Gastrocnemius medialis (tissue), 4 donors: ENCODE measurements around the gene UTP14C. TPM values are rescaled to one million over a fixed set of nuclear protein-coding genes. Genes with fewer than 3 reads are reported as not detected.
"Not testable (repeated sequence)": the region's sequence is repeated elsewhere in the genome, so short reads cannot be mapped to it uniquely, and the experiment has no call there.

Experiments used
- ATAC-seq, 2 donors: fragments of 150-250 bp; one replicate each; pipeline ENCODE4 v1.9.1; 2016
- DNase-seq, 2 donors: peaks; one replicate each; pipeline ENCODE4 v3.0.0-alpha.2; 2019
- H3K27ac ChIP-seq, 4 donors: fragments of 200-600 bp; sonication (generic); 1 replicate in 1 of 4; 2 replicates in 3 of 4; pipeline ENCODE4 v1.5.1; 2016 to 2018; ENCODE audit warnings: mild to moderate bottlenecking in 2 of 4, moderate library complexity in 1 of 4
- H3K27me3 ChIP-seq, 3 donors: fragments of 200-600 bp; sonication (generic) in 2 of 3; 1 replicate in 1 of 3; 2 replicates in 2 of 3; pipeline versions ENCODE4 v1.5.1 to v1.6.0; 2016 to 2019; ENCODE audit warnings: mild to moderate bottlenecking in 1 of 3, moderate library complexity in 1 of 3
- H3K36me3 ChIP-seq, 2 donors: fragments of 200-600 bp; sonication (generic) in 1 of 2; one replicate each; pipeline ENCODE4 v1.5.1; 2017 to 2018
- H3K4me1 ChIP-seq, 2 donors: fragments of 200-600 bp; sonication (generic) in 1 of 2; one replicate each; pipeline ENCODE4 v1.5.1; 2016 to 2017; ENCODE audit warnings: mild to moderate bottlenecking in 2 of 2
- H3K4me3 ChIP-seq, 4 donors: fragments of 200-600 bp; sonication (generic) in 3 of 4; 1 replicate in 1 of 4; 2 replicates in 3 of 4; pipeline ENCODE4 v1.5.1; 2016 to 2019; ENCODE audit warnings: mild to moderate bottlenecking in 2 of 4
- H3K9me3 ChIP-seq, 3 donors: fragments of 200-600 bp; sonication (generic) in 2 of 3; 1 replicate in 1 of 3; 2 replicates in 2 of 3; pipeline ENCODE4 v1.5.1; 2016 to 2019
- CTCF ChIP-seq, 5 experiments: fragments of 450-650 bp in 3 of 5; fragments of 200-600 bp in 2 of 5; sonication (generic) in 2 of 5; IDR thresholded peaks in 4 of 5; conservative IDR thresholded peaks in 1 of 5; 1 replicate in 4 of 5; 2 replicates in 1 of 5; pipeline ENCODE4 v1.5.1; 2016 to 2019; ENCODE audit warnings: antibody characterized with exemption in 5 of 5, mild to moderate bottlenecking in 3 of 5, moderate library complexity in 3 of 5
- POLR2A ChIP-seq, 2 donors: fragments of 450-650 bp; IDR thresholded peaks; one replicate each; pipeline ENCODE4 v1.6.1; 2017; ENCODE audit warnings: antibody characterized with exemption in 2 of 2, mild to moderate bottlenecking in 2 of 2, moderate library complexity in 2 of 2
- in situ Hi-C, 4 donors: fragments of 200-750 bp; cut with MboI; loops; one replicate each; pipeline versions ENCODE4 v1.15.0 to v1.8.0; 2017; ENCODE audit warnings: low sequenced_read_pairs in 4 of 4
- intact Hi-C: fragments of 100-400 bp; cut with DNase I; formaldehyde crosslinking; loops from one replicate; pipeline ENCODE4 v1.15.1; 2023; ENCODE audit warnings: low total_unique reads
- total RNA-seq, 4 donors: library from RNA; depleted of rRNA; stranded (reverse); fragments of >200 nt; gene quantifications; one replicate each; pipeline versions ENCODE4 v1.1.0 to v1.2.3, GENCODE V29; 2016

UTP14C gene
- total RNA-seq, 4 donors from 2014 or later = 8.1 to 11.4 (median 9.5) TPM

GRCh38 chr13:52027832-52028231 is 3.3 kb downstream of the UTP14C start:
- intact Hi-C loops (no loop called here), in situ Hi-C loops (no loop called here)
- H3K4me3 ChIP-seq = no peak overlapping the region
- H3K9me3 ChIP-seq = no peaks in the 10 kb centered on the region
- peaks cover 0 to 47% of the 10 kb centered on the region in 2 donors for H3K36me3 ChIP-seq
- TF ChIP-seq CTCF (IDR thresholded peaks at IDR 0.05 in 4 of 5, conservative IDR thresholded peaks at IDR 0.05 in 1 of 5) = no peak
- TF ChIP-seq POLR2A (IDR thresholded peaks at IDR 0.05) = no peak
- no peak for DNase-seq
- H3K27ac ChIP-seq = no peak overlapping the region
- H3K27me3 ChIP-seq = no peaks in the 10 kb centered on the region
- no peaks in the 10 kb centered on the region for H3K4me1 ChIP-seq
- ATAC-seq = no peak

- Histone ChIP-seq H3K27me3 (no peaks in the 10 kb centered on the region), H3K27ac (no peak overlapping the region), H3K36me3 (peaks cover 0 to 34% of the 10 kb centered on the region in 2 donors), H3K9me3 (no peaks in the 10 kb centered on the region), H3K4me1 (no peaks in the 10 kb centered on the region), H3K4me3 (no peak overlapping the region)
- DNase-seq (no peak), ATAC-seq (no peak)
- intact Hi-C loops (no loop called here), in situ Hi-C loops (no loop called here)
- no peak for TF ChIP-seq POLR2A (IDR thresholded peaks at IDR 0.05)
- TF ChIP-seq CTCF (IDR thresholded peaks at IDR 0.05 in 4 of 5, conservative IDR thresholded peaks at IDR 0.05 in 1 of 5) = no peak
Measured at GRCh38 chr13:52029569-52029968, 5.1 kb downstream of the UTP14C start.

GRCh38 chr13:52030401-52030800 is 5.9 kb downstream of the UTP14C start:
- H3K27me3 ChIP-seq, H3K9me3 ChIP-seq, H3K27ac ChIP-seq, H3K4me3 ChIP-seq, DNase-seq, in situ Hi-C loops, H3K4me1 ChIP-seq, ATAC-seq, intact Hi-C loops: not testable (repeated sequence)
- peaks cover 0 to 27% of the 10 kb centered on the region in 2 donors for H3K36me3 ChIP-seq

GRCh38 chr13:52033039-52033438 is 8.5 kb downstream of the UTP14C start:
- H3K4me3 ChIP-seq = no peak overlapping the region
- DNase-seq = no peak
- ATAC-seq = no peak
- H3K27ac ChIP-seq = no peak overlapping the region
- TF ChIP-seq CTCF (IDR thresholded peaks at IDR 0.05 in 4 of 5, conservative IDR thresholded peaks at IDR 0.05 in 1 of 5) (no peak), POLR2A (IDR thresholded peaks at IDR 0.05) (no peak)
- no peaks in the 10 kb centered on the region for H3K4me1 ChIP-seq
- H3K36me3 ChIP-seq = peaks cover 0 to 12% of the 10 kb centered on the region in 2 donors
- intact Hi-C loops (no loop called here), in situ Hi-C loops (no loop called here)
- no peaks in the 10 kb centered on the region for H3K27me3 ChIP-seq
- H3K9me3 ChIP-seq = no peaks in the 10 kb centered on the region

GRCh38 chr13:52034616-52035226 is 10.2 kb downstream of the UTP14C start:
- in situ Hi-C loops = no loop called here
- no peak for ATAC-seq
- Histone ChIP-seq H3K4me3 (no peak overlapping the region), H3K4me1 (no peaks in the 10 kb centered on the region), H3K36me3 (no peaks in the 10 kb centered on the region), H3K27ac (no peak overlapping the region), H3K27me3 (no peaks in the 10 kb centered on the region), H3K9me3 (no peaks in the 10 kb centered on the region)
- no peak for DNase-seq
- TF ChIP-seq CTCF (IDR thresholded peaks at IDR 0.05 in 4 of 5, conservative IDR thresholded peaks at IDR 0.05 in 1 of 5) = no peak
- TF ChIP-seq POLR2A (IDR thresholded peaks at IDR 0.05) = no peak
- intact Hi-C loops = no loop called here
